Endothelial cell of umbilical vein (primary cell): ENCODE measurements around the gene TKFC.

Experiments
- EZH2 ChIP-seq: IDR thresholded peaks from 2 replicates; pipeline ENCODE4 v1.6.1; 2012; ENCODE audit warnings: borderline replicate concordance, low read depth, mild to moderate bottlenecking, moderate library complexity, low read length, inconsistent platforms; ENCODE audit not compliant: severe bottlenecking
- POLR2A ChIP-seq: IDR thresholded peaks from 2 replicates; pipeline ENCODE4 v1.6.1; 2012; ENCODE audit warnings: low read depth, mild to moderate bottlenecking, control low read depth, low read length
- TF ChIP-seq, protein P1 (sequence below), 2 donors: IDR thresholded peaks; 1 replicate in 1 of 2; 2 replicates in 1 of 2; pipeline ENCODE4 v1.5.1; 2011; ENCODE audit warnings: low read length in 2 of 2, mild to moderate bottlenecking in 2 of 2, moderate library complexity in 2 of 2, control low read depth in 1 of 2, inconsistent platforms in 1 of 2, low read depth in 1 of 2; ENCODE audit not compliant: insufficient read depth in 1 of 2; ENCODE audit errors: extremely low read depth in 1 of 2
- TF ChIP-seq, protein P2 (sequence below): IDR thresholded peaks from 2 replicates; pipeline ENCODE4 v1.6.1; 2011; ENCODE audit not compliant: insufficient read depth, insufficient read length

DNA sequence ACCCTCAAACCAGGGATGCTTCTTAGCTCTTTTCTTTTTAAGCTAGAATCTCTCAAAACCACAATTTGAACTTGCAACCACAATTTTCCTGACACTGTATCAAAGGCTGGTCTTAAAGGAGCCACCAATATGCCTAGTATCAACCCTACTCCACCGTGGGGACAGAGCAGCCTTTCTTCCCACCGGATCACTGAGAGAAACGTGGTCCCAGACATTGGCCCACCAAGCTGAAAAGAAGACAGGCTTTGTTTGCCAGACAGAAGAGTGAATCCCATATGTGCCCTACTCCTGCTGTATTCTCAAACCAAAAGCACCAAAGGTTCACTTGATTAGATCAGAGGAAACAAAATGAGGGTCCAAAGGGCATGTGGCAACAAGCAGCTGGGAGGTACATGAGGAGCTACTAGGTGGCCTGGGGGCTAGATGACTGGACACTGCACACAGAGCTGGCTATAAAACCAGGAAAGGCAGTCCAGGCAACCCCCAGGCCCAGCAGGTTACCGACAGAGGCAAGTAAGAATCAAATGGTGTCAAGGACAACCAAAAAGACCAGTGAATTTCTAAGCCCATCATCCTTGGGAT is 34.3 kb upstream of the TKFC start:
- TF ChIP-seq, protein P1, sequence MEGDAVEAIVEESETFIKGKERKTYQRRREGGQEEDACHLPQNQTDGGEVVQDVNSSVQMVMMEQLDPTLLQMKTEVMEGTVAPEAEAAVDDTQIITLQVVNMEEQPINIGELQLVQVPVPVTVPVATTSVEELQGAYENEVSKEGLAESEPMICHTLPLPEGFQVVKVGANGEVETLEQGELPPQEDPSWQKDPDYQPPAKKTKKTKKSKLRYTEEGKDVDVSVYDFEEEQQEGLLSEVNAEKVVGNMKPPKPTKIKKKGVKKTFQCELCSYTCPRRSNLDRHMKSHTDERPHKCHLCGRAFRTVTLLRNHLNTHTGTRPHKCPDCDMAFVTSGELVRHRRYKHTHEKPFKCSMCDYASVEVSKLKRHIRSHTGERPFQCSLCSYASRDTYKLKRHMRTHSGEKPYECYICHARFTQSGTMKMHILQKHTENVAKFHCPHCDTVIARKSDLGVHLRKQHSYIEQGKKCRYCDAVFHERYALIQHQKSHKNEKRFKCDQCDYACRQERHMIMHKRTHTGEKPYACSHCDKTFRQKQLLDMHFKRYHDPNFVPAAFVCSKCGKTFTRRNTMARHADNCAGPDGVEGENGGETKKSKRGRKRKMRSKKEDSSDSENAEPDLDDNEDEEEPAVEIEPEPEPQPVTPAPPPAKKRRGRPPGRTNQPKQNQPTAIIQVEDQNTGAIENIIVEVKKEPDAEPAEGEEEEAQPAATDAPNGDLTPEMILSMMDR (IDR thresholded peaks at IDR 0.05; ENCODE audit: extremely low read depth in 1 of 2, insufficient read depth in 1 of 2, low read depth in 1 of 2, low read length in 2 of 2) = no peak
- TF ChIP-seq POLR2A (no peak), EZH2 (no peak)
- TF ChIP-seq, protein P2, sequence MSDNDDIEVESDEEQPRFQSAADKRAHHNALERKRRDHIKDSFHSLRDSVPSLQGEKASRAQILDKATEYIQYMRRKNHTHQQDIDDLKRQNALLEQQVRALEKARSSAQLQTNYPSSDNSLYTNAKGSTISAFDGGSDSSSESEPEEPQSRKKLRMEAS = no peak
